A673 (cell line): ENCODE measurements around the gene RIPOR2.

Experiments
- CTCF ChIP-seq: fragments of 300-800, 200-600 bp; sonication (generic); conservative IDR thresholded peaks from 2 replicates; pipeline ENCODE4 v1.5.1; 2017; ENCODE audit warnings: low read depth, mild to moderate bottlenecking, antibody characterized with exemption, low read length, moderate library complexity, mixed read lengths
- EZH2 ChIP-seq: fragments of 200-600 bp; sonication (generic); IDR thresholded peaks from 2 replicates; pipeline ENCODE4 v1.6.1; 2017; ENCODE audit warnings: borderline replicate concordance, low read depth, mild to moderate bottlenecking, mixed read lengths, antibody characterized with exemption, low read length; ENCODE audit not compliant: poor library complexity, severe bottlenecking

DNA sequence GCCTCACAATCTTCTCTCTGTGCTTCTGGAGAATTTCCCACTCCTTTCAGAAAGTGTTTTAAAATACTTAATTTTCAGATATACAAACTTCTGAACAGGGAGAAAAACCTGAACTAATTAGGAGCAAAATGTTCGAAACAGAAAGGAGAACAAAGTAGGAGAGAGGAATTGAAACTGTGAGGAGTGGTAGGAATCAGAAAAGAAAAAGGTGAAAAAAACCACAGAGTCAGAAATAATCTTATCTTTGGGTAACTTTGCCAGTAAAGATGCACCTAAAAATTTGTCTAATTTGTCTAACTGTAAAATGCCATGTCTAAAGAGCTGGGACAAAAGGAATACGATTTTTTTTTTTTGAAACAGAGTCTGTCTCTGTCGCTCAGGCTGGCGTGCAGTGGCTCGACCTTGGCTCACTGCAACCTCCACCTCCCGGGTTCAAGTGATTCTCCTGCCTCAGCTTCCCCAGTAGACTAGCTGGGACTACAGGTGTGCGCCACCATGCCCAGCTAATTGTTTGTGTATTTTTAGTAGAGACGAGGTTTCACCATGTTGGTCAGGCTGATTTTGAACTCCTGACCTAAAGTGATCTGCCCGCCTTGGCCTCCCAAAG, 4.7 kb upstream of the RIPOR2 start:
- TF ChIP-seq CTCF (no peak), EZH2 (no peak)
